Gastroesophageal sphincter (tissue), 3 donors: ENCODE data around the gene TBX6.

Experiments used
- EP300 ChIP-seq: sonication (generic); formaldehyde crosslinking; IDR thresholded peaks from one replicate; pipeline ENCODE4 v1.6.1; 2017; ENCODE audit warnings: antibody characterized with exemption, mild to moderate bottlenecking
- POLR2A ChIP-seq, 2 donors: fragments of 450-650 bp; IDR thresholded peaks; one replicate each; pipeline ENCODE4 v1.6.1; 2017; ENCODE audit warnings: antibody characterized with exemption in 2 of 2, mild to moderate bottlenecking in 2 of 2, moderate library complexity in 1 of 2
- TF ChIP-seq, protein P1 (sequence below), 4 experiments: fragments of 200-600 bp in 2 of 4; fragments of 450-650 bp in 2 of 4; sonication (generic) in 1 of 4; IDR thresholded peaks; one replicate each; pipeline ENCODE4 v1.5.1; 2017 to 2019; ENCODE audit warnings: antibody characterized with exemption in 4 of 4, mild to moderate bottlenecking in 2 of 4, moderate library complexity in 2 of 4

DNA sequence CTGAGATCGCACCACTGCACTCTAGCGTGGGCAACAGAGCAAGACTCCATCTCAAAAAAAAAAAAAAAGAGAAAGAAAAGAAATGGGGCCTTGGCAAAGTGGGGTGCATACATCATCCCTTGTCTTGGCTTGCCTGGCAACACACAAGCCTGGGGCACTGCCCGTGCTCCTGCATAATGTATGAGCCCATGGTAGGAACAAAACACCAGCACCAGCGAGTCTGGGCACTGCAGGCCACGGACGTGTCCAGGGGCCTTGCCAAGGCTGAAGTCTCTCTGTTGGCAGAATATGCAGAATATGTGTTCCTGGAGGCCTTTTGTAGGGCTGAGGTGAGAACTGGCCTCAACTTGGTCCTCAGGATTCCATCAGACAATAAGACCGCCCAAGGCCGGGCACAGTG is 41.9 kb downstream of the TBX6 start:
- TF ChIP-seq EP300, result no peak
- TF ChIP-seq, protein P1, sequence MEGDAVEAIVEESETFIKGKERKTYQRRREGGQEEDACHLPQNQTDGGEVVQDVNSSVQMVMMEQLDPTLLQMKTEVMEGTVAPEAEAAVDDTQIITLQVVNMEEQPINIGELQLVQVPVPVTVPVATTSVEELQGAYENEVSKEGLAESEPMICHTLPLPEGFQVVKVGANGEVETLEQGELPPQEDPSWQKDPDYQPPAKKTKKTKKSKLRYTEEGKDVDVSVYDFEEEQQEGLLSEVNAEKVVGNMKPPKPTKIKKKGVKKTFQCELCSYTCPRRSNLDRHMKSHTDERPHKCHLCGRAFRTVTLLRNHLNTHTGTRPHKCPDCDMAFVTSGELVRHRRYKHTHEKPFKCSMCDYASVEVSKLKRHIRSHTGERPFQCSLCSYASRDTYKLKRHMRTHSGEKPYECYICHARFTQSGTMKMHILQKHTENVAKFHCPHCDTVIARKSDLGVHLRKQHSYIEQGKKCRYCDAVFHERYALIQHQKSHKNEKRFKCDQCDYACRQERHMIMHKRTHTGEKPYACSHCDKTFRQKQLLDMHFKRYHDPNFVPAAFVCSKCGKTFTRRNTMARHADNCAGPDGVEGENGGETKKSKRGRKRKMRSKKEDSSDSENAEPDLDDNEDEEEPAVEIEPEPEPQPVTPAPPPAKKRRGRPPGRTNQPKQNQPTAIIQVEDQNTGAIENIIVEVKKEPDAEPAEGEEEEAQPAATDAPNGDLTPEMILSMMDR (IDR thresholded peaks at IDR 0.05), result no peak
- TF ChIP-seq POLR2A (IDR thresholded peaks at IDR 0.05), result no peak
